Epidermal melanocyte (primary cell): ENCODE measurements around the gene DUOXA2.
"Not testable (repeated sequence)": the region's sequence is repeated elsewhere in the genome, so short reads cannot be mapped to it uniquely, and the experiment has no call there.

Source experiments
- DNase-seq: peaks from one replicate; pipeline ENCODE4 v3.0.0; 2011; ENCODE audit warnings: low spot score; ENCODE audit not compliant: insufficient read length

The DUOXA2 gene

DNA sequence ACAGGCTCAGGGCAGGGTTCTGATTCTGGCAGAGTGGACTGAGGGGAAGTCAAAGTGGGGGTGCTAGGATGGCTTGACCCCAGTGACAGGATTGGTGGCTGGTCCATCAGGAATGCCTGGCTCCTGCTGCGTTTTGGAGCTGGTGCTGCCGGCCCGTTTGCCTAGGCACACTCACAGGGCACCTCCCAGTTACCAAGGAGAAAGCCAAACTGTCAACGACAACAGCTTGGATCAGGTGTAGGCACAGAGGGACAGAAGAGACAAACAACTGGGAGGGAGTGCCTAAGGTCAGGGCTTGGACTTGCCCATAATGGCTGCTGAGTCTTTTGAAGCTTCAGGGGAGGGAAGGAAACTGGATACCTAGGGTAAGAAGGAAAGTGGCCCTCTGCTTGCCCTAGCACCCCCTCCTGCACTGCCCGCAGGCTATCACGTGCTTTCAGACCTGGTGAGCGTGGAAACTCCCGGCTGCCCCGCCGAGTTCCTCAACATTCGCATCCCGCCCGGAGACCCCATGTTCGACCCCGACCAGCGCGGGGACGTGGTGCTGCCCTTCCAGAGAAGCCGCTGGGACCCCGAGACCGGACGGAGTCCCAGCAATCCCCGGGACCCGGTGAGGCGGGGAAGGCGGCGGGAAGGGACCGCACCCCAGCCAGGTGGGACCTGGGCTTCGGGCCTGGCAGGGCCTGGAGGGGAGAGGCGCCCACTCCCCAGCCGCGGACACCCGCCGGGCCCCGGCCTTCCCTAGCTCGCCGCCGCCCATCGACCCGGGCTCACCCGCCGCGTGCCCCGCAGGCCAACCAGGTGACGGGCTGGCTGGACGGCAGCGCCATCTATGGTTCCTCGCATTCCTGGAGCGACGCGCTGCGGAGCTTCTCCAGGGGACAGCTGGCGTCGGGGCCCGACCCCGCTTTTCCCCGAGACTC is 20.8 kb downstream of the DUOXA2 start:
- no peak for DNase-seq

- DNase-seq, result not testable (repeated sequence)
These were observed 21.7 kb downstream of the DUOXA2 start for GRCh38 chr15:45135705-45136377.

- DNase-seq, result no peak
These were observed 22.2 kb downstream of the DUOXA2 start for GRCh38 chr15:45136378-45136764.

- no peak for DNase-seq
These were observed 23.6 kb downstream of the DUOXA2 start for GRCh38 chr15:45137703-45138102.

DNA sequence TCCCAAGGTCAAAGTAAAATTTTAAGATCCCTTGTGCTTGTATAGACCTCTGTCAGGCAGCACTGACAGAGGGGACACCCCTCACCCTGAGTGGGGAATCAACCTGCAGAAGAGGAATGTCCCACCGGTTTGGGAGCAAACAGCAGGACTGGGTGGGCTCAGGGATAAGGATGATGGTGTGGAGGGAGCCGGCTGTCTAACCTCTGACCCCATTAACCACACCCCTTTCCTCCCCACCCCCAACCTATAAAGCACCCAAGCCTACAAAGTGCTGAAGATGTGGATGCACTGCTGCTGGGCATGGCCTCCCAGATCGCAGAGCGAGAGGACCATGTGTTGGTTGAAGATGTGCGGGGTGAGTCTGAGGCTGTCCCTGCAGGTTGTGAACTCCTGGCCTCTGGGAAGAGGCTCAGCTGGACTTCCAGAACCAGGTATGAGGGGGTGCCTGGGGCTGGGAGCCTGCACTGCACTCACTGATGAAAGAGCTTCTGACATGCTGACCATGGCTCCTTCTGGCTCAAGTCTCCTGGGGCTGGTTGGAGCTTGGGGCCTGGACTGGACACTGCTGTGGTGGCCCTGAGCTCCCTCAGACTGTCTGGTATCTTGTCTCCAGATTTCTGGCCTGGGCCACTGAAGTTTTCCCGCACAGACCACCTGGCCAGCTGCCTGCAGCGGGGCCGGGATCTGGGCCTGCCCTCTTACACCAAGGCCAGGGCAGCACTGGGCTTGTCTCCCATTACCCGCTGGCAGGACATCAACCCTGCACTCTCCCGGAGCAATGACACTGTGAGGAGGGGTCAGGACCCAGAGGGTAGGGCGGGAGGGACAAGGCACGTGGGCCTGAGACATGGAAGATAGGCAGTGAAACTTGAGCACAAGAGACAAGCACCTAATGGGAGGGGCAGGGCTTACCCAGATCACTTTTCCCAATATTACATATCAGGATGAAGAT is 25.0 kb downstream of the DUOXA2 start:
- no peak for DNase-seq

GRCh38 chr15:45139770-45140169 is 25.6 kb downstream of the DUOXA2 start:
- DNase-seq, result no peak

GRCh38 chr15:45140557-45141250 is 26.6 kb downstream of the DUOXA2 start:
- DNase-seq, result no peak

GRCh38 chr15:45141386-45141785 is 27.3 kb downstream of the DUOXA2 start:
- DNase-seq, result no peak

DNA sequence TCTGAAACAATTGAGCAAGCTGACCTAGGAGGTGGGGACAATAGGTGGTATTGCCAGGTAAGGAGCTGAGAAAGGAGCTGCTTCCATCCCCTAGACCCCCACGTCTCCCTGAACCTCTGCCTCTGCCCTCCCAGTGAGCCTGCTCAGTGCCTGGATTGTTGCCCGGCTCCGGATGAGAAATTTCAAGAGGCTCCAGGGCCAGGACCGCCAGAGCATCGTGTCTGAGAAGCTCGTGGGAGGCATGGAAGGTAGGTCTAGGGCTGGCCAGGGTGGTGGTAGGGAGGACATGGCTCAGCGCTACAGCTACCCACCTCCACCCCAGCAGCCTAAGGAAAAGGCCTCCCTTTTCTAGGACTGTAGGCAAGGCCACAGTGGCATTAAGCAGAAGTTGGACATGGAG is 28.9 kb downstream of the DUOXA2 start:
- no peak for DNase-seq

- no peak for DNase-seq
These were observed 29.8 kb downstream of the DUOXA2 start for GRCh38 chr15:45143946-45144345.

DNA sequence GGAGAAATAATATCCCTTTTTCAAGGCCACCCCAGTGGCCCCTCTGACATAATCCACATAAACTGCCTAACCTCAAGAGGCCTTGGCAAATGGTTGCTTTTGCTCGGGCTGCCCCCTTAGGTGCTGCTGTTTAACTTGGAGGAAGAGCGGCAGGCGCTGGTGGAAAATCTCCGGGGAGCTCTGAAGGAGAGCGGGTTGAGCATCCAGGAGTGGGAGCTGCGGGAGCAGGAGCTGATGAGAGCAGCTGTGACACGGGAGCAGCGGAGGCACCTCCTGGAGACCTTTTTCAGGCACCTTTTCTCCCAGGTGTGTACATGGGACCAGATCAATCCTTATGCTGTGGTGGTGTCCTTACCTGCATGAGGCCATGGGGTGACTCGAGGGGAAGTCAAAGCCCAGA is 30.6 kb downstream of the DUOXA2 start:
- no peak for DNase-seq

GRCh38 chr15:45146405-45146804 is 32.3 kb downstream of the DUOXA2 start:
- no peak for DNase-seq

DNA sequence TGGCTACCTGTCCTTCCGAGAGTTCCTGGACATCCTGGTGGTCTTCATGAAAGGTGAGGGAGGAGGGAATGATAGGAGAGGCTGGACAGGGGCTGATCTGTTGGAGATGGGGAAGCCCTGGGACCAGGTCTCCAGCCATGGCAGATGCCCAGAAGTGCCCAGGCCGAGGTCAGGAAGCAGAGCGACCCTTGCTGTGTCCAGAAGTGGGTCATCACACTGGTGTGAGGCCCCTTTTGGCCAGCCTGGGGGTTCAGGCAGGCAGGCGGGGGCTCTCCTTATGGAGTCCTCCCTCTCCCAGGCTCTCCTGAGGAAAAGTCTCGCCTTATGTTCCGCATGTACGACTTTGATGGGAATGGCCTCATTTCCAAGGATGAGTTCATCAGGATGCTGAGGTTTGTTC is 33.5 kb downstream of the DUOXA2 start:
- DNase-seq, result no peak

DNA sequence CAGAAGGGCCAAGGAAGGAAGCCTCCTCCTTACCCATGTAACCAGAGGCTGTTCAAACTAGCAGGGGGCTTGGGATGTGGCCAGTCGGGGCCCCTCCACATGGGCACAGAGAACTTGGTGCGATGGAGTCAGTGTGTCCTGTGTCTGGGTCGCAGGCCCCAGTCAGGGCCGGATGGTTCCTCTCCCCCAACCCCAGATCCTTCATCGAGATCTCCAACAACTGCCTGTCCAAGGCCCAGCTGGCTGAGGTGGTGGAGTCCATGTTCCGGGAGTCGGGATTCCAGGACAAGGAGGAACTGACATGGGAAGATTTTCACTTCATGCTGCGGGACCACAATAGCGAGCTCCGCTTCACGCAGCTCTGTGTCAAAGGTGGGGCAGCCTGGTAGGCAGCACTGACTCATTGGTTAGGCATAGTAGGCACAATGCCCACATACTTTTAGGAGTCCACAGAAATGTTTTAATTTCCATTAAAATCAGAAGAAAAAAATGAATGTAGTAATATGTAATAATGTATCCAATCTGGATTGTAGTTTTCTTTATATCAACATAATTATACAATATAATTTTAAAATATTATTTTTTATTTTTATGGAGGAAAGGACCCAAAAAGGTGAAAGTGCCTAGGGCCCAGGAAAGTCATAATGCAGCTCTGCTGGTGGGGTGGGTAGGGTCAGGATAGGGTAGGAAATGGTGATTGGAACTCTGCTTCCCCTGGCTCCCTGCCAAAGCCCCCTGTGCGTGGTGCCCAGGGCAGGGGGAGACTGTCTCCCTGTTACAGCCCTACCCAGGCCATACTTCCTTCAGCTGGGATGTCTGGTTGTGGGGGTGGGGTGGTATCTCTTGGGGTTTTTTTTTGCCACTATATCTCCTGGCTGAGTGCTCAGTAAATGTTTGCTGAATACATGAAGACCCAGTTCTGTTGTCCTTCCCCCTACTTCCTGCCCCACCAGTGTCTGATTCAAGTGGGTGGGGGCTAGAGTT is 34.2 kb downstream of the DUOXA2 start:
- DNase-seq, result no peak

DNA sequence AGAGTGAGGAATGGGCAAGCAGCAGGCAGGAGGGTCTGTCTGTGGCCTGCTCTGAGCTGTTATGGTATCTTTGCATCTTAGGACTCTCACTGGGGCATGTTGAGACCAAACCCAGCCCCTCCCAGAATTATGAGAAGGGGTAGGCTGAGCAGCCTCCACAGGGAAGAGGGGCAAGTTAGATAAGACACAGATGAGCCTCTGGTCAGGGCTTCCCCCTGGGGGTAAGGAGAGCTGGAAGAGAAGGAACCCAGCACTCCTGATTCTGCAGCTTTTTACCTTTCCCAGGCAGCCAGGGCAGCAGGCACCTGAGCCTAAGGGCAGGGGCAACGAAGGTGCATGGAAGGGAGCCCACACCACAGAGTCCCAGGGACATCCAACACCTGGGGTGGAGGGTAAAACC is 34.9 kb downstream of the DUOXA2 start:
- DNase-seq, result no peak

DNA sequence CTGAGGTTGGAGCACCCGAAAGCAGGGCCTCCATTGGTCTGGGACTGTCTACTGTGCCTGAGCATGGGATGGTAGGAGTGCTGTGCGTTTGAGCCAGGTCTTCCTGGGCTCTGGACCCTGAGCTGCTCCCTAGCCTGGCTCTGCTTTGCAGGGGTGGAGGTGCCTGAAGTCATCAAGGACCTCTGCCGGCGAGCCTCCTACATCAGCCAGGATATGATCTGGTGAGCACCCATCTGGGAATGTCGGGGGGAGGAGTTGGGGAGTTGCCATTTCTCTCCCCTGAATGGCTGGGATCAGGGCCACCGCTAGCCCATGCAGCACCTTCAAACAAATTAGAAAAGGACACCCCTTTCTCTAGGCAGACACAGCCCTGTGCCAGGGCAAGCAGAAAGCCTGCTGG is 36.4 kb downstream of the DUOXA2 start:
- no peak for DNase-seq

DNA sequence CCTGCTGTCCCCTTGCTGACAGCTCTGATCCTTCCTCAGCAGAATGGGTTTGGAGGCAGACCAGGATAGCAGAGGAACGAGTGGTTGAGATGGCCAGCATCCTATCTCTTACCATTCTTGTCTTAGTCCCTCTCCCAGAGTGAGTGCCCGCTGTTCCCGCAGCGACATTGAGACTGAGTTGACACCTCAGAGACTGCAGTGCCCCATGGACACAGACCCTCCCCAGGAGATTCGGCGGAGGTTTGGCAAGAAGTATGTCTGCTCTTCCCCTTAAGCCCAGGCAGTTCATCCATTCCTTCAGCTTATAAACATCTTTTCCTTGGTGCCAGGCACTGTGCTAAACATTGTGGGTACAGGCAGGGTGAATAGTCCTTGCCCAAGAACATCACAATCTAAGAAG is 36.9 kb downstream of the DUOXA2 start:
- DNase-seq, result no peak

- no peak for DNase-seq
These were observed 38.1 kb downstream of the DUOXA2 start for GRCh38 chr15:45151998-45152828.

- DNase-seq, result no peak
These were observed 41.6 kb downstream of the DUOXA2 start for GRCh38 chr15:45155739-45156138.
